ENCODE measurements around the gene FBXL20. TPM values are rescaled to one million over a fixed set of nuclear protein-coding genes. Genes with fewer than 3 reads are reported as not detected.

Gene FBXL20
- total and polyA plus RNA-seq, 10 of the 15 experiments (the other 5 are each of a cell fraction or from before 2014, with no cell fraction given), result 1.2 to 8.3 (median 4.4) TPM

DNA sequence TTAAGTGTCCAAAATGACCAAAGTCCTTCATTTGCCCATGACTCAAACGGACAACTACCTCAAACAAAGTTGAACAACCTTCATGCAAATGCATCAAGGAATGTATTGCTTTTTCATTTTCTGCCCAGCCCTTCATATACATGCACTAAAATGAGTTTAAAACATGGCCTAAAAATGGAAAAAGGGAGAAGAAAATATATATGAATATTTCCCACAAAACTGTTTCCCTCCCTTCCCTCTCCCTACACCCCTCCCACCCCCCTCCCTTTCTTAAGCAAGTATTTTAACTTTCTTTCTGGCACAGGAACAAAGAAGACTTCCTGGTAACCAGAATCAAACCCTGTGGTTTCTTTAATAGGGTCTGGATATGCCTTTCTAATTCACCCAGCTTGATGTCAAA lies 5.5 kb upstream of the FBXL20 start (continued):
- TF ChIP-seq NFIC (IDR thresholded peaks at IDR 0.05; ENCODE audit: low read depth, low read length) (no peak), SIX5 (IDR thresholded peaks at IDR 0.05; ENCODE audit: low read depth, low read length, severe bottlenecking) (no peak), IRF4 (IDR thresholded peaks at IDR 0.05; ENCODE audit: low read depth, low read length) (no peak), BACH1 (IDR thresholded peaks at IDR 0.05; ENCODE audit: borderline replicate concordance) (no peak)

DNA sequence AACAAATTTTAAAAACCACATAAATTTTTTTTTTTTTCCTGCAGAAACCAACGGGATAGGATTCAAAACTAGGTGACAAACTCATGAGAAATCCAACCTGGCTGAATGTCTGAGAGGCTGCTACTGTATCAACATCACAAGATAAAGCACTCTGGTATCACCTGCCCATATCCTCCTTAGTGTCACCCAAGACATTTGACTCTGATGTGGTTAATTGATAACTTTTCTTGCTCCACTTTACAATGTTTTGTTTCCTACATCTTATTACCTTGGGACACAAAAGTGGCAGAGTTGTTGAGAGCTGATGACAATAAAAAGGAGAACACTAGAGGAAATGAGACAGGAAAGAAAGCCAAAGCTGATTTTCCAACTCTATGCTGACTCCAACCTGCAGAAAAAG lies 4.0 kb upstream of the FBXL20 start:
- SMC1A ChIA-PET (ENCODE audit: uncharacterized antibody, unreplicated experiment), result interaction anchor here (1.6 kb wide), 1 partner anchor 11 kb away, joined by 5 read pairs; no protein-coding TSS in a partner anchor
- RAD21 ChIA-PET (ENCODE audit: unreplicated experiment), result no interaction called here
- DNase-seq (ENCODE audit: low read depth, low spot score), result no peak
- BruUV-seq (replicated peaks), result no TSS peak
- no peak for ATAC-seq
- CTCF ChIA-PET, result no interaction called here
- intact Hi-C loops (cut with micrococcal nuclease; ENCODE audit: unreplicated experiment) (no loop called here), in situ Hi-C loops (cut with MboI) (no loop called here)
- TF ChIP-seq SP1 (IDR thresholded peaks at IDR 0.05; ENCODE audit: low read depth, low read length) (no peak), SMAD5 (IDR thresholded peaks at IDR 0.05; ENCODE audit: low read depth) (no peak), RFX5 (IDR thresholded peaks at IDR 0.05; ENCODE audit: low read depth, low read length) (no peak), RCOR1 (conservative IDR thresholded peaks at IDR 0.05; ENCODE audit: low read depth, low read length) (no peak), CREM (IDR thresholded peaks at IDR 0.05; ENCODE audit: low read depth) (no peak), TCF12 (IDR thresholded peaks at IDR 0.05; ENCODE audit: low read depth, low read length) (no peak), CHD2 (IDR thresholded peaks at IDR 0.05; ENCODE audit: borderline replicate concordance, low read depth, low read length) (no peak), YBX1 (IDR thresholded peaks at IDR 0.05) (no peak), CEBPB (IDR thresholded peaks at IDR 0.05; ENCODE audit: borderline replicate concordance in 1 of 2, low read depth in 2 of 2, low read length in 2 of 2) (no peak), ASH2L (IDR thresholded peaks at IDR 0.05; ENCODE audit: borderline replicate concordance, low read depth) (no peak), GABPA (IDR thresholded peaks at IDR 0.05; ENCODE audit: low read depth) (no peak), EGR1 (IDR thresholded peaks at IDR 0.05; ENCODE audit: borderline replicate concordance in 1 of 2, low read depth in 2 of 2, low read length in 2 of 2) (no peak), NFYB (IDR thresholded peaks at IDR 0.05; ENCODE audit: insufficient read depth, low read depth, low read length) (no peak), MTA3 (IDR thresholded peaks at IDR 0.05; ENCODE audit: borderline replicate concordance, low read length) (no peak), PML (IDR thresholded peaks at IDR 0.05; ENCODE audit: low read length) (no peak), ZNF24 (IDR thresholded peaks at IDR 0.05) (no peak)
- TF ChIP-seq, protein P1, sequence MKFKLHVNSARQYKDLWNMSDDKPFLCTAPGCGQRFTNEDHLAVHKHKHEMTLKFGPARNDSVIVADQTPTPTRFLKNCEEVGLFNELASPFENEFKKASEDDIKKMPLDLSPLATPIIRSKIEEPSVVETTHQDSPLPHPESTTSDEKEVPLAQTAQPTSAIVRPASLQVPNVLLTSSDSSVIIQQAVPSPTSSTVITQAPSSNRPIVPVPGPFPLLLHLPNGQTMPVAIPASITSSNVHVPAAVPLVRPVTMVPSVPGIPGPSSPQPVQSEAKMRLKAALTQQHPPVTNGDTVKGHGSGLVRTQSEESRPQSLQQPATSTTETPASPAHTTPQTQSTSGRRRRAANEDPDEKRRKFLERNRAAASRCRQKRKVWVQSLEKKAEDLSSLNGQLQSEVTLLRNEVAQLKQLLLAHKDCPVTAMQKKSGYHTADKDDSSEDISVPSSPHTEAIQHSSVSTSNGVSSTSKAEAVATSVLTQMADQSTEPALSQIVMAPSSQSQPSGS (IDR thresholded peaks at IDR 0.05; ENCODE audit: low read length), result no peak
- TF ChIP-seq, protein P2, sequence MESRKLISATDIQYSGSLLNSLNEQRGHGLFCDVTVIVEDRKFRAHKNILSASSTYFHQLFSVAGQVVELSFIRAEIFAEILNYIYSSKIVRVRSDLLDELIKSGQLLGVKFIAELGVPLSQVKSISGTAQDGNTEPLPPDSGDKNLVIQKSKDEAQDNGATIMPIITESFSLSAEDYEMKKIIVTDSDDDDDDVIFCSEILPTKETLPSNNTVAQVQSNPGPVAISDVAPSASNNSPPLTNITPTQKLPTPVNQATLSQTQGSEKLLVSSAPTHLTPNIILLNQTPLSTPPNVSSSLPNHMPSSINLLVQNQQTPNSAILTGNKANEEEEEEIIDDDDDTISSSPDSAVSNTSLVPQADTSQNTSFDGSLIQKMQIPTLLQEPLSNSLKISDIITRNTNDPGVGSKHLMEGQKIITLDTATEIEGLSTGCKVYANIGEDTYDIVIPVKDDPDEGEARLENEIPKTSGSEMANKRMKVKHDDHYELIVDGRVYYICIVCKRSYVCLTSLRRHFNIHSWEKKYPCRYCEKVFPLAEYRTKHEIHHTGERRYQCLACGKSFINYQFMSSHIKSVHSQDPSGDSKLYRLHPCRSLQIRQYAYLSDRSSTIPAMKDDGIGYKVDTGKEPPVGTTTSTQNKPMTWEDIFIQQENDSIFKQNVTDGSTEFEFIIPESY (IDR thresholded peaks at IDR 0.05), result no peak
- H2AFZ ChIP-seq (ENCODE audit: control insufficient read depth, low read depth, low read length), result no peak overlapping the region
- 8% methylated on average over 1 of the region's 1 CpG for WGBS (ENCODE audit: insufficient coverage, insufficient replicate concordance, low lambda C conversion rate, missing lambda C conversion rate)
- H3K27ac ChIP-seq (ENCODE audit: control insufficient read depth, insufficient read depth), result no peak overlapping the region
- H3K9me3 ChIP-seq (replicated peaks; ENCODE audit: control insufficient read depth, insufficient read depth, low read length), result no peaks in the 10 kb centered on the region
- no peaks in the 10 kb centered on the region for H3K27me3 ChIP-seq (replicated peaks in 1 of 2; ENCODE audit: control insufficient read depth in 2 of 2, insufficient read depth in 2 of 2, low read length in 1 of 2)
- H3K4me3 ChIP-seq, result no peak overlapping the region
- no peak for FAIRE-seq
- no peaks in the 10 kb centered on the region for H4K20me1 ChIP-seq (ENCODE audit: control insufficient read depth, insufficient read depth)
- no peak overlapping the region for H3K9ac ChIP-seq (ENCODE audit: control insufficient read depth, insufficient read depth, low read length)
- H3K79me2 ChIP-seq (ENCODE audit: control insufficient read depth, insufficient read depth, low read length), result peaks cover 5% of the 10 kb centered on the region
- H3K36me3 ChIP-seq (ENCODE audit: control insufficient read depth in 2 of 2, insufficient read depth in 2 of 2, low read length in 1 of 2), result peaks cover 17 to 34% of the 10 kb centered on the region in 2 experiments; a peak in 3 of 4 replicates
- no peaks in the 10 kb centered on the region; the same call in 1 of the 2 replicates for H3K4me1 ChIP-seq (ENCODE audit: control insufficient read depth, insufficient read depth, low read length)
- POLR2A ChIA-PET, result no interaction called here
- H3K4me2 ChIP-seq (ENCODE audit: control insufficient read depth, insufficient read depth), result no peak overlapping the region

Measured in GM12878 (cell line).